HepG2 (cell line): ENCODE results near the gene CDK3. TPM values are rescaled to one million over a fixed set of nuclear protein-coding genes. Genes with fewer than 3 reads are reported as not detected.

Source experiments
- ATF5 ChIP-seq: sonication (generic); formaldehyde crosslinking; IDR thresholded peaks from 2 replicates; pipeline ENCODE4 v1.4.0; 2020; ENCODE audit warnings: mild to moderate bottlenecking, low read depth, missing genetic modification reagents
- DBP ChIP-seq: sonication (generic); formaldehyde crosslinking; IDR thresholded peaks from 2 replicates; pipeline ENCODE4 v1.4.0; 2020; ENCODE audit warnings: missing genetic modification reagents; ENCODE audit errors: not compliant biosample characterization
- ELF1 ChIP-seq: sonication (generic); formaldehyde crosslinking; IDR thresholded peaks from 2 replicates; pipeline ENCODE4 v1.4.0; 2020; ENCODE audit warnings: missing genetic modification reagents
- HOMEZ ChIP-seq: IDR thresholded peaks from 2 replicates; pipeline ENCODE4 v1.6.1; 2016; ENCODE audit warnings: low read depth
- KLF11 ChIP-seq: IDR thresholded peaks from 2 replicates; pipeline ENCODE4 v1.6.1; 2016; ENCODE audit warnings: missing compliant biosample characterization
- NFE2L1 ChIP-seq: sonication (generic); formaldehyde crosslinking; IDR thresholded peaks from 2 replicates; pipeline ENCODE4 v1.4.0; 2020; ENCODE audit warnings: missing genetic modification reagents, mild to moderate bottlenecking, borderline replicate concordance
- SP1 ChIP-seq, 2 experiments: fragments of 450-650 bp in 1 of 2; sonication (generic) in 1 of 2; formaldehyde crosslinking in 1 of 2; IDR thresholded peaks; 2 replicates each; pipeline versions ENCODE4 v1.4.0 to v1.6.1; 2016 to 2020; ENCODE audit warnings: missing genetic modification reagents in 1 of 2
- SRSF4 ChIP-seq: fragments of 200-400 bp; formaldehyde crosslinking; IDR thresholded peaks from one replicate; pipeline ENCODE4 v1.6.1; 2018; ENCODE audit warnings: mild to moderate bottlenecking, low read depth, low read length, moderate library complexity; ENCODE audit not compliant: poor library complexity, severe bottlenecking
- TRIM22 ChIP-seq: fragments of 450-650 bp; IDR thresholded peaks from 2 replicates; pipeline ENCODE4 v1.6.1; 2017
- ZBTB37 ChIP-seq: sonication (generic); formaldehyde crosslinking; IDR thresholded peaks from 2 replicates; pipeline ENCODE4 v1.4.0; 2020; ENCODE audit warnings: mild to moderate bottlenecking, missing genetic modification reagents
- ZBTB39 ChIP-seq: sonication (generic); formaldehyde crosslinking; IDR thresholded peaks from 2 replicates; pipeline ENCODE4 v1.5.0; 2020; ENCODE audit warnings: missing genetic modification reagents
- ZFP37 ChIP-seq: sonication (generic); formaldehyde crosslinking; IDR thresholded peaks from 2 replicates; pipeline ENCODE4 v1.4.0; 2020; ENCODE audit warnings: missing genetic modification reagents, borderline replicate concordance
- ZKSCAN1 ChIP-seq: fragments of 150-350 bp; IDR thresholded peaks from 2 replicates; pipeline ENCODE4 v1.6.1; 2014; ENCODE audit warnings: low read length
- ZNF234 ChIP-seq: sonication (generic); formaldehyde crosslinking; conservative IDR thresholded peaks from 2 replicates; pipeline ENCODE4 v1.5.1; 2020; ENCODE audit warnings: mild to moderate bottlenecking, missing genetic modification reagents
- ZNF276 ChIP-seq: sonication (generic); formaldehyde crosslinking; IDR thresholded peaks from 2 replicates; pipeline ENCODE4 v1.4.0; 2020; ENCODE audit warnings: mild to moderate bottlenecking, low read depth, missing genetic modification reagents
- ZNF296 ChIP-seq: sonication (generic); formaldehyde crosslinking; conservative IDR thresholded peaks from 2 replicates; pipeline ENCODE4 v1.5.0; 2020; ENCODE audit warnings: mild to moderate bottlenecking, missing genetic modification reagents
- ZNF550 ChIP-seq: sonication (generic); formaldehyde crosslinking; IDR thresholded peaks from 2 replicates; pipeline ENCODE4 v1.4.0; 2020; ENCODE audit warnings: mild to moderate bottlenecking, missing genetic modification reagents, borderline replicate concordance
- polyA plus RNA-seq, 8 experiments: library from polyadenylated mRNA; depleted of rRNA in 3 of 8; stranded (reverse) in 7 of 8; unstranded in 1 of 8; fragments of >200 nt; fragmentation: Illumina TruSeq in 4 of 8; extraction: Trizol in 4 of 8; gene quantifications; 2 replicates each; pipeline versions ENCODE4 v1.2.1 to v1.2.3, GENCODE V29; 2011 to 2016; ENCODE audit warnings: low read depth in 4 of 8, missing spikeins in 1 of 8, mixed read lengths in 1 of 8; ENCODE audit not compliant: insufficient read depth in 1 of 8
- total RNA-seq, 5 experiments: library from RNA; depleted of rRNA; stranded (reverse); fragments of >200 nt; fragmentation: Illumina TruSeq; extraction: Trizol; gene quantifications; 2 replicates each; pipeline ENCODE4 v1.2.3, GENCODE V29; 2016; ENCODE audit warnings: low read depth in 1 of 5

CDK3 gene
- total and polyA plus RNA-seq, 2 of the 13 experiments (the other 11 are each of a cell fraction or from before 2014, with no cell fraction given), result 5.8 to 11.4 TPM

- TF ChIP-seq ZNF276, result no peak
- 0 out of 2 replicates have a peak, but pooled peaks have one; percentile 81 for TF ChIP-seq KLF11 (CRISPR knock-in tag)
- TF ChIP-seq ZBTB39 (CRISPR knock-in tag), result no peak
- TF ChIP-seq ELF1 (CRISPR knock-in tag), result peak; percentile 47; the same call in 1 of the 2 replicates
- TF ChIP-seq ZNF234 (CRISPR knock-in tag), result no peak
- peak; percentile 11; the same call in 1 of the 2 replicates for TF ChIP-seq ZBTB37 (CRISPR knock-in tag)
- no peak for TF ChIP-seq TRIM22
- no peak for TF ChIP-seq ZKSCAN1
- TF ChIP-seq SRSF4, result no peak
- TF ChIP-seq HOMEZ (CRISPR knock-in tag), result no peak; the same call in 1 of the 2 replicates
- no peak for TF ChIP-seq ZNF550 (CRISPR knock-in tag)
- no peak for TF ChIP-seq NFE2L1 (CRISPR knock-in tag)
- TF ChIP-seq ATF5 (CRISPR knock-in tag), result no peak
- no peak for TF ChIP-seq ZNF296 (CRISPR knock-in tag)
- TF ChIP-seq SP1 (IDR thresholded peaks at IDR 0.05), result no peak
- 0 out of 2 replicates have a peak, but pooled peaks have one; percentile 38 for TF ChIP-seq SP1 (CRISPR knock-in tag; IDR thresholded peaks at IDR 0.05)
- peak; percentile 90; the same call in 1 of the 2 replicates for TF ChIP-seq ZFP37 (CRISPR knock-in tag)
- no peak for TF ChIP-seq DBP (CRISPR knock-in tag)
These were observed 3.7 kb upstream of the CDK3 start (continued) for GRCh38 chr17:75996665-75997590.
